ENCODE results near the gene WASF1.

GRCh38 chr6:110216140-110216539, 36.7 kb upstream of the WASF1 start:
- TF ChIP-seq CTCF (IDR thresholded peaks at IDR 0.05) (no peak), EZH2 (IDR thresholded peaks at IDR 0.05) (no peak)

All from neural progenitor cell (in vitro differentiated cells).